Peyer's patch (tissue), 4 donors: Measurements from ENCODE around the gene CTCF.

Experiments used
- POLR2A ChIP-seq, 2 donors: fragments of 450-650 bp; IDR thresholded peaks; one replicate each; pipeline ENCODE4 v1.5.1; 2017; ENCODE audit warnings: antibody characterized with exemption in 2 of 2, mild to moderate bottlenecking in 2 of 2, moderate library complexity in 2 of 2
- TF ChIP-seq, protein P1 (sequence below), 6 experiments: fragments of 450-650 bp in 4 of 6; fragments of 200-600 bp in 2 of 6; sonication (generic) in 1 of 6; IDR thresholded peaks; one replicate each; pipeline ENCODE4 v1.5.1; 2017 to 2019; ENCODE audit warnings: antibody characterized with exemption in 6 of 6, mild to moderate bottlenecking in 3 of 6, moderate library complexity in 1 of 6

DNA sequence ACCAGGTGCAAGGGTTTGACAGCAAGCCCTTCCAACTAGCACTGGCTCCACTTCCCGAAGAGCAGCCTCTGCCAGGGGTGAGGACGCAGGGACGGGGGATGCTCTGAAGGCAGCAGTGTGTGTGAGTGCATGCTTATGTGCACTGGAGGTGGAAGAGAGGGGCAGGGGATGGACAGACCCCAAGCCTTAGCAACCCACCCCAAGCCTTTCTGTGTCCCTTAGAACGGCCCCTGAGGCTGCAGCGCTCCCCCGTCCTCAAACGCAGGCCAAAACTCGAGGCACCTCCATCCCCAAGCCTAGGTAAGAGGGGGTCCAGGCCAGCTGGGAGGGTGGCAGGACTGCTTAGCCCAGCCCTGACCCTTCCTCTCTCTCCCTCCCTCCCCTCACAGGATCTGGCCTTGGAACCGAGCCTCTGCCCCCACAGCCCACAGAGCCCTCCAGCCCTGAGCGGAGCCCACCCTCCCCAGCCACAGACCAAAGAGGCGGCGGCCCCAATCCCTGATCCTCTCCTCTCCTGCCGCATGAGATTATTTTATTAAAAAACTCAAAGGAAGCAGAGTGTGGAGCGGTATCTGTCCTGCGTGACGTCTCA lies 94.8 kb downstream of the CTCF start:
- TF ChIP-seq, protein P1, sequence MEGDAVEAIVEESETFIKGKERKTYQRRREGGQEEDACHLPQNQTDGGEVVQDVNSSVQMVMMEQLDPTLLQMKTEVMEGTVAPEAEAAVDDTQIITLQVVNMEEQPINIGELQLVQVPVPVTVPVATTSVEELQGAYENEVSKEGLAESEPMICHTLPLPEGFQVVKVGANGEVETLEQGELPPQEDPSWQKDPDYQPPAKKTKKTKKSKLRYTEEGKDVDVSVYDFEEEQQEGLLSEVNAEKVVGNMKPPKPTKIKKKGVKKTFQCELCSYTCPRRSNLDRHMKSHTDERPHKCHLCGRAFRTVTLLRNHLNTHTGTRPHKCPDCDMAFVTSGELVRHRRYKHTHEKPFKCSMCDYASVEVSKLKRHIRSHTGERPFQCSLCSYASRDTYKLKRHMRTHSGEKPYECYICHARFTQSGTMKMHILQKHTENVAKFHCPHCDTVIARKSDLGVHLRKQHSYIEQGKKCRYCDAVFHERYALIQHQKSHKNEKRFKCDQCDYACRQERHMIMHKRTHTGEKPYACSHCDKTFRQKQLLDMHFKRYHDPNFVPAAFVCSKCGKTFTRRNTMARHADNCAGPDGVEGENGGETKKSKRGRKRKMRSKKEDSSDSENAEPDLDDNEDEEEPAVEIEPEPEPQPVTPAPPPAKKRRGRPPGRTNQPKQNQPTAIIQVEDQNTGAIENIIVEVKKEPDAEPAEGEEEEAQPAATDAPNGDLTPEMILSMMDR (IDR thresholded peaks at IDR 0.05): no peak
- TF ChIP-seq POLR2A (IDR thresholded peaks at IDR 0.05): no peak
